Panc1 (cell line): Measurements from ENCODE around the gene PCDHGB7. TPM values are rescaled to one million over a fixed set of nuclear protein-coding genes. Genes with fewer than 3 reads are reported as not detected.
"Not testable (repeated sequence)": the region's sequence is repeated elsewhere in the genome, so short reads cannot be mapped to it uniquely, and the experiment has no call there.

Experiments used
- ATAC-seq: fragments of 200-7000 bp; cut with Tn5 transposase; 2 replicates; pipeline ENCODE4 v1.9.1; 2020; ENCODE audit warnings: mild to moderate bottlenecking, moderate library complexity
- BruUV-seq: library from RNA; stranded (reverse); fragments of 400-500 nt; replicated peaks from 2 replicates; lab custom pipeline; 2021; lab: Mats Ljungman, UMichigan
- CTCF ChIA-PET: fragments of 300-600 bp; sonication (Branson Sonifier 250); formaldehyde crosslinking; loops from one replicate; lab custom pipeline; 2022; ENCODE audit warnings: antibody characterized with exemption; lab: Charles Lee
- POLR2A ChIA-PET: fragments of 300-600 bp; sonication (Branson Sonifier 250); formaldehyde crosslinking; loops from one replicate; lab custom pipeline; 2022; ENCODE audit warnings: antibody characterized with exemption; lab: Charles Lee
- DNase-seq: peaks from one replicate; pipeline ENCODE4 v3.0.0-alpha.2; 2010; ENCODE audit warnings: low read depth, low spot score
- H3K27ac ChIP-seq: 2 replicates; pipeline ENCODE4 v1.5.1; 2011; ENCODE audit warnings: mild to moderate bottlenecking, low read length, inconsistent platforms
- H3K27me3 ChIP-seq: fragments of 200-500 bp; sonication (Bioruptor generic); 2 replicates; pipeline ENCODE4 v1.6.0; 2014; ENCODE audit warnings: low read length, inconsistent platforms; ENCODE audit not compliant: control insufficient read depth, insufficient read depth
- H3K36me3 ChIP-seq: fragments of 200-500 bp; sonication (Bioruptor generic); 2 replicates; pipeline ENCODE4 v1.5.1; 2014; ENCODE audit warnings: inconsistent platforms, mild to moderate bottlenecking, low read length, moderate library complexity; ENCODE audit not compliant: control insufficient read depth, insufficient read depth
- H3K4me1 ChIP-seq: 2 replicates; pipeline ENCODE4 v1.5.1; 2011; ENCODE audit warnings: inconsistent platforms, mild to moderate bottlenecking, low read length, moderate library complexity; ENCODE audit not compliant: control insufficient read depth, insufficient read depth
- H3K4me3 ChIP-seq, 2 experiments: 2 replicates each; pipeline ENCODE4 v1.5.1; 2011 to 2012; ENCODE audit warnings: low read depth in 2 of 2, low read length in 2 of 2, mild to moderate bottlenecking in 2 of 2, inconsistent platforms in 1 of 2, moderate library complexity in 1 of 2
- H3K9me3 ChIP-seq: fragments of 200-500 bp; sonication (Bioruptor generic); 2 replicates; pipeline ENCODE4 v1.5.1; 2014; ENCODE audit warnings: low read depth, mild to moderate bottlenecking, inconsistent platforms, low read length, moderate library complexity; ENCODE audit not compliant: control insufficient read depth, insufficient read depth
- POLR2AphosphoS5 ChIP-seq: IDR thresholded peaks from 2 replicates; pipeline ENCODE4 v1.6.1; 2012; ENCODE audit warnings: mild to moderate bottlenecking, low read depth, low read length, moderate library complexity
- SIN3A ChIP-seq: IDR thresholded peaks from 2 replicates; pipeline ENCODE4 v1.6.1; 2012; ENCODE audit warnings: low read depth, mild to moderate bottlenecking, low read length, moderate library complexity, borderline replicate concordance; ENCODE audit not compliant: insufficient read depth
- TCF7L2 ChIP-seq: IDR thresholded peaks from 2 replicates; pipeline ENCODE4 v1.6.1; 2011; ENCODE audit warnings: mild to moderate bottlenecking, low read depth, low read length, inconsistent platforms
- in situ Hi-C: cut with HindIII; loops from 2 replicates; pipeline ENCODE4 v1.10.0; 2016; ENCODE audit warnings: low sequenced_read_pairs, low pct_unique_long_range_greater_than_20kb
- intact Hi-C: fragments of 100-400 bp; cut with micrococcal nuclease; formaldehyde crosslinking; loops from one replicate; pipeline ENCODE4 v1.10.0; 2022; ENCODE audit not compliant: unreplicated experiment
- total RNA-seq: library from RNA; stranded (reverse); gene quantifications from one replicate; pipeline ENCODE4 v1.2.1, GENCODE V29; 2021; ENCODE audit not compliant: unreplicated experiment
- TF ChIP-seq, protein P1 (sequence below): fragments of 450-650 bp; IDR thresholded peaks from 2 replicates; pipeline ENCODE4 v1.5.1; 2017; ENCODE audit warnings: mild to moderate bottlenecking
- TF ChIP-seq, protein P2 (sequence below), 2 experiments: IDR thresholded peaks; 2 replicates each; pipeline ENCODE4 v1.6.1; 2011 to 2012; ENCODE audit warnings: low read depth in 2 of 2, control low read depth in 1 of 2, low read length in 1 of 2, mild to moderate bottlenecking in 1 of 2, moderate library complexity in 1 of 2; ENCODE audit not compliant: insufficient read depth in 1 of 2

Gene PCDHGB7
- total RNA-seq, 1 experiment from 2014 or later = 6.7 TPM

DNA sequence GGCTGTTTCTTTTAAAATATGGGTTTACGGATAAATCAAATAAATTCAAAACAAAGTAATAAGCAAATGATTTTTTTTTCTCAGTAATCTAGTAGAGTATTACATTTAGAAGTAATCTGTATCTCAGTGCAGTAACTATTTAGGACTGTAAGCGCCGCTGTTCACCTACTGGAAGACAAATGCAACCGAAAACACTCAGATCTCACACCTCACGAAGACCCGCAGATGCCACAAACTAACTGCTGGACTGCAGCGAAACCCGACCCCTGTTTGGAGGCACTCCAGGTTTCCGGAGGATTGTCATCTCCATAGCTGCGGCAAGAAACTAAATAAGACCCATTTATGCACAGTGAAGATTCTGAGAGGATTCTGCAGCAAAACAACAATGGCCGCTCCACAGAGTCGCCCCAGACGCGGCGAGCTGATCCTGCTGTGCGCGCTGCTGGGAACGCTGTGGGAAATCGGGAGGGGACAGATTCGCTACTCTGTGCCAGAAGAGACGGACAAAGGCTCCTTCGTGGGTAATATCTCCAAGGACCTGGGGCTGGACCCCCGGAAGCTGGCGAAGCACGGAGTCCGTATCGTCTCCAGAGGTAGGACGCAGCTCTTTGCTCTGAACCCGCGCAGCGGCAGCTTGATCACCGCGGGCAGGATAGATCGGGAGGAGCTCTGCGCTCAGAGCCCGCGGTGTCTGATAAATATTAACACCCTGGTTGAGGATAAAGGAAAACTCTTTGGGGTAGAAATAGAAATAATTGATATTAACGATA lies 24.9 kb upstream of the PCDHGB7 start, which contains the start of gene PCDHGA8:
PCDHGA8 (plus strand) TSS at position 205 of the 770 bp plus-strand sequence; CDS start at position 386, 181 bp downstream.
- ChIA-PET POLR2A (no interaction called here), CTCF (no interaction called here)
- Histone ChIP-seq H3K4me1 (no peaks in the 10 kb centered on the region), H3K4me3 (no peak within 1 kb of the TSS), H3K36me3 (no peaks in the 10 kb centered on the region), H3K27me3 (no peaks in the 10 kb centered on the region; the same call in 1 of the 2 replicates), H3K9me3 (no peaks in the 10 kb centered on the region; the same call in 1 of the 2 replicates), H3K27ac (no peak within 1 kb of the TSS)
- intact Hi-C loops (no loop called here), in situ Hi-C loops (no loop called here)
- TF ChIP-seq POLR2AphosphoS5 = no peak
- TF ChIP-seq, protein P1, sequence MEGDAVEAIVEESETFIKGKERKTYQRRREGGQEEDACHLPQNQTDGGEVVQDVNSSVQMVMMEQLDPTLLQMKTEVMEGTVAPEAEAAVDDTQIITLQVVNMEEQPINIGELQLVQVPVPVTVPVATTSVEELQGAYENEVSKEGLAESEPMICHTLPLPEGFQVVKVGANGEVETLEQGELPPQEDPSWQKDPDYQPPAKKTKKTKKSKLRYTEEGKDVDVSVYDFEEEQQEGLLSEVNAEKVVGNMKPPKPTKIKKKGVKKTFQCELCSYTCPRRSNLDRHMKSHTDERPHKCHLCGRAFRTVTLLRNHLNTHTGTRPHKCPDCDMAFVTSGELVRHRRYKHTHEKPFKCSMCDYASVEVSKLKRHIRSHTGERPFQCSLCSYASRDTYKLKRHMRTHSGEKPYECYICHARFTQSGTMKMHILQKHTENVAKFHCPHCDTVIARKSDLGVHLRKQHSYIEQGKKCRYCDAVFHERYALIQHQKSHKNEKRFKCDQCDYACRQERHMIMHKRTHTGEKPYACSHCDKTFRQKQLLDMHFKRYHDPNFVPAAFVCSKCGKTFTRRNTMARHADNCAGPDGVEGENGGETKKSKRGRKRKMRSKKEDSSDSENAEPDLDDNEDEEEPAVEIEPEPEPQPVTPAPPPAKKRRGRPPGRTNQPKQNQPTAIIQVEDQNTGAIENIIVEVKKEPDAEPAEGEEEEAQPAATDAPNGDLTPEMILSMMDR = peak; percentile 26; the same call in 1 of the 2 replicates
- TF ChIP-seq, protein P2, sequence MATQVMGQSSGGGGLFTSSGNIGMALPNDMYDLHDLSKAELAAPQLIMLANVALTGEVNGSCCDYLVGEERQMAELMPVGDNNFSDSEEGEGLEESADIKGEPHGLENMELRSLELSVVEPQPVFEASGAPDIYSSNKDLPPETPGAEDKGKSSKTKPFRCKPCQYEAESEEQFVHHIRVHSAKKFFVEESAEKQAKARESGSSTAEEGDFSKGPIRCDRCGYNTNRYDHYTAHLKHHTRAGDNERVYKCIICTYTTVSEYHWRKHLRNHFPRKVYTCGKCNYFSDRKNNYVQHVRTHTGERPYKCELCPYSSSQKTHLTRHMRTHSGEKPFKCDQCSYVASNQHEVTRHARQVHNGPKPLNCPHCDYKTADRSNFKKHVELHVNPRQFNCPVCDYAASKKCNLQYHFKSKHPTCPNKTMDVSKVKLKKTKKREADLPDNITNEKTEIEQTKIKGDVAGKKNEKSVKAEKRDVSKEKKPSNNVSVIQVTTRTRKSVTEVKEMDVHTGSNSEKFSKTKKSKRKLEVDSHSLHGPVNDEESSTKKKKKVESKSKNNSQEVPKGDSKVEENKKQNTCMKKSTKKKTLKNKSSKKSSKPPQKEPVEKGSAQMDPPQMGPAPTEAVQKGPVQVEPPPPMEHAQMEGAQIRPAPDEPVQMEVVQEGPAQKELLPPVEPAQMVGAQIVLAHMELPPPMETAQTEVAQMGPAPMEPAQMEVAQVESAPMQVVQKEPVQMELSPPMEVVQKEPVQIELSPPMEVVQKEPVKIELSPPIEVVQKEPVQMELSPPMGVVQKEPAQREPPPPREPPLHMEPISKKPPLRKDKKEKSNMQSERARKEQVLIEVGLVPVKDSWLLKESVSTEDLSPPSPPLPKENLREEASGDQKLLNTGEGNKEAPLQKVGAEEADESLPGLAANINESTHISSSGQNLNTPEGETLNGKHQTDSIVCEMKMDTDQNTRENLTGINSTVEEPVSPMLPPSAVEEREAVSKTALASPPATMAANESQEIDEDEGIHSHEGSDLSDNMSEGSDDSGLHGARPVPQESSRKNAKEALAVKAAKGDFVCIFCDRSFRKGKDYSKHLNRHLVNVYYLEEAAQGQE (IDR thresholded peaks at IDR 0.05; ENCODE audit: insufficient read depth in 1 of 2, low read depth in 2 of 2, low read length in 1 of 2) = no peak
- no TSS peak for BruUV-seq
- DNase-seq = no peak
- ATAC-seq = no peak

DNA sequence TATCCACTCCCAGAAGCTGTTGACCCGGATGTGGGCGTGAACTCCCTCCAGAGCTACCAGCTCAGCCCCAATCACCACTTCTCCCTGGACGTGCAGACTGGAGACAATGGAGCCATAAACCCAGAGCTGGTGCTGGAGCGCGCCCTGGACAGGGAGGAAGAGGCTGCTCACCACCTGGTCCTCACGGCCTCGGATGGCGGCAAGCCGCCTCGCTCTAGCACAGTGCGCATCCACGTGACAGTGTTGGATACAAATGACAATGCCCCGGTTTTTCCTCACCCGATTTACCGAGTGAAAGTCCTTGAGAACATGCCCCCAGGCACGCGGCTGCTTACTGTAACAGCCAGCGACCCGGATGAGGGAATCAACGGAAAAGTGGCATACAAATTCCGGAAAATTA lies 24.2 kb upstream of the PCDHGB7 start:
- TF ChIP-seq TCF7L2 (no peak), SIN3A (no peak), POLR2AphosphoS5 (no peak)
- TF ChIP-seq, protein P2 (IDR thresholded peaks at IDR 0.05; ENCODE audit: insufficient read depth in 1 of 2, low read depth in 2 of 2, low read length in 1 of 2) = no peak
- TF ChIP-seq, protein P1 = no peak
- no TSS peak for BruUV-seq
- H3K4me3 ChIP-seq = no peak overlapping the region
- H3K9me3 ChIP-seq = no peaks in the 10 kb centered on the region; the same call in 1 of the 2 replicates
- intact Hi-C loops (no loop called here), in situ Hi-C loops (no loop called here)
- DNase-seq (no peak), ATAC-seq (no peak)
- no peaks in the 10 kb centered on the region for H3K4me1 ChIP-seq
- H3K27ac ChIP-seq = no peak overlapping the region
- H3K36me3 ChIP-seq = no peaks in the 10 kb centered on the region
- ChIA-PET CTCF (no interaction called here), POLR2A (no interaction called here)
- H3K27me3 ChIP-seq = no peaks in the 10 kb centered on the region; the same call in 1 of the 2 replicates

DNA sequence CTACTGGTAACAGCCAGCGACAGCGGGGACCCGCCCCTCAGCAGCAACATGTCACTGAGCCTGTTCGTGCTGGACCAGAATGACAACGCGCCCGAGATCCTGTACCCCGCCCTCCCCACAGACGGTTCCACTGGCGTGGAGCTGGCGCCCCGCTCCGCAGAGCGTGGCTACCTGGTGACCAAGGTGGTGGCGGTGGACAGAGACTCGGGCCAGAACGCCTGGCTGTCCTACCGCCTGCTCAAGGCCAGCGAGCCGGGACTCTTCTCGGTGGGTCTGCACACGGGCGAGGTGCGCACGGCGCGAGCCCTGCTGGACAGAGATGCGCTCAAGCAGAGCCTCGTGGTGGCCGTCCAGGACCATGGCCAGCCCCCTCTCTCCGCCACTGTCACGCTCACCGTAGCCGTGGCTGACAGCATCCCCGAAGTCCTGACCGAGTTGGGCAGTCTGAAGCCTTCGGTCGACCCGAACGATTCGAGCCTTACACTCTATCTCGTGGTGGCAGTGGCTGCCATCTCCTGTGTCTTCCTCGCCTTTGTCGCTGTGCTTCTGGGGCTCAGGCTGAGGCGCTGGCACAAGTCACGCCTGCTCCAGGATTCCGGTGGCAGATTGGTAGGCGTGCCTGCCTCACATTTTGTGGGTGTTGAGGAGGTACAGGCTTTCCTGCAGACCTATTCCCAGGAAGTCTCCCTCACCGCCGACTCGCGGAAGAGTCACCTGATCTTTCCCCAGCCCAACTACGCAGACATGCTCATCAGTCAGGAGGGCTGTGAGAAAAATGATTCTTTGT lies 22.9 kb upstream of the PCDHGB7 start:
- POLR2A ChIA-PET, H3K4me1 ChIP-seq, CTCF ChIA-PET, in situ Hi-C loops, H3K4me3 ChIP-seq, BruUV-seq, H3K9me3 ChIP-seq, ATAC-seq, H3K27me3 ChIP-seq, H3K27ac ChIP-seq, intact Hi-C loops, DNase-seq, H3K36me3 ChIP-seq: not testable (repeated sequence)
